Hypothalamus (tissue), 51 donors: ENCODE measurements around the gene ADAMTS9.

Experiments used
- DNase-seq, 51 donors: peaks; one replicate each; lab custom pipeline; 2025; lab: John Stamatoyannopoulos, UW

ADAMTS9 gene

GRCh38 chr3:64588380-64588779, 99.4 kb downstream of the ADAMTS9 start:
- no peak for DNase-seq

DNA sequence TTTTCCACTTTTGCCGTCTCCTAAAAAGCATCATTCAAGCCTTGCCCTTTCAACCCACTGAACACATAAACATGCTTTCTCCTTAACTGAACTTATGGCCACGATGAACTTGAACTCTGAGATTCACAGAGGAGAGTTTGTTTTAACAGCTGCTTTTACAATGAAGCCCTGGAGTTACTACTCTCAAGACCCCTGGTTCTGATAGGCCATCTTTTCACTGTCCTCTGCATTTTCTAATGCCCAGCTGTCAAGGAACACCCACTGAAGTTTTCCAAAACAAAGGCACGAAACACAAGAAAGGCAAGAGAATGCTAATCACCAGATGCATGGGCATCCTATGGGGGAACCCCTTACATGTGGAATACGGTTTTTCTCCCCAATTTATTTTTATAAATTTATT, 100.8 kb downstream of the ADAMTS9 start:
- DNase-seq, result no peak

- DNase-seq, result no peak
These were observed 103.6 kb downstream of the ADAMTS9 start for GRCh38 chr3:64584179-64584578.

- DNase-seq, result no peak
These were observed 109.0 kb downstream of the ADAMTS9 start for GRCh38 chr3:64578797-64579196.

DNA sequence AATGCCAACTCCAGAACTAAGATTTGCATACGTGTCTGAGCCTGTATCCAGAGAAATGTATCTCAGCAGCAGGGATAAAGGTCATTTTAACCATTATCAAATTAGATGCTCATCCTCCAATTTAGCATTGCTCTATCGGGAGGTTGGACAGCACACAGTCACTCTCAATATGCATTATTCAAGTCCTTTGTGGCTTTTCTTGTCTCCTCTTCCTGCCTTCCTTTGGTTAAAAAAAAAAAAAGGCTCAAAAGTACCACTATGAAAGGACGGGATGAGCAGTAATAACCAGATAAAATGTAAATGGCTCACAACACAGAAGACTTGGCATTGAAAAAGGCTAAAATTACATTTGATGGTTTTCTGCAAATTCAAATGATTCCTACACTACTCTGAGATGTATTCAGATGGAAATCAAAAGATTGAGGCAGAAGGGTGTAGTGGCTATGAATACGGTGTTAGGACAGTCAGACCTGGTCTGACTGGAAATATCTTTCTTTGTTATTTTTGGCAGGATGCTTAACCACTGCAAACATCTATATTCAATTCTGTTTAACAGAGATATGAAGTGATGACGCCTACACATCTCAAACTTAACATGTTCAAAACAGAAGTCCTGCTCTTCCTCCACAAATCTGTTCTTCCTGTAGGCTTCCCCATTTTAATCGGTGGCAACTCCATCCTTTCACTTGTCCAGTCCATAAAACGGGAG, 109.6 kb downstream of the ADAMTS9 start:
- DNase-seq, result no peak

- DNase-seq, result no peak
These were observed 111.5 kb downstream of the ADAMTS9 start for GRCh38 chr3:64576211-64576775.

DNA sequence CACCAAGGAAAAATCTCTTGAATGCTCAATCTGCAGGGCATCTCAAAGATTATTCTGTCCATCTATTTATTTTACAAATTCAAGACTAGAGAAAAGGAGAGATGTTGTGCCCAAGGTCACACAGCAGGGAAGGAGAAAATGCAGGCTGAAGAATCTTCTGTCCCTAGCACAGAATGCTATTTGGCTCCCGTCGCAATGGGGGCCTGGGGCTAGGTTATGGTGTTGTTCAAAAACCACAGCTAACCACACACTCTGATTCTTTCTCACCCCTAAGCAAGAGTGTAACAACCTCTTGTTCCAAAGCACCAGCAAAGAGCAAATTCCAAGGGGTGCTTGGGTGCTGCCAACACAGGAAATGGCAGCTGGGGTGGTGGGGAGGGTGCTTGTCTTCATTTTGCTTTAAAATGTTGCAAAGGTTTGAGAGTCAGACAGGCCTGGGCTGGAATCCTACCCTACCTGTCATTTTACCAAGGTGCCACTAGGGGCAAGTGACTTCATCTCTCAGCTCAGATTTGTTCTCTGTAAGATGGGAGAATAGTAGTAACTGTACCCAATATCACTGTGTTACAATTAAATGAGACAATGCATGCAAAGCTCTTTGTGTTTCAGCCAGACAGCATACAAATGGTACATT, 112.5 kb downstream of the ADAMTS9 start:
- DNase-seq, result no peak

- no peak for DNase-seq
These were observed 113.6 kb downstream of the ADAMTS9 start for GRCh38 chr3:64574194-64574593.

DNA sequence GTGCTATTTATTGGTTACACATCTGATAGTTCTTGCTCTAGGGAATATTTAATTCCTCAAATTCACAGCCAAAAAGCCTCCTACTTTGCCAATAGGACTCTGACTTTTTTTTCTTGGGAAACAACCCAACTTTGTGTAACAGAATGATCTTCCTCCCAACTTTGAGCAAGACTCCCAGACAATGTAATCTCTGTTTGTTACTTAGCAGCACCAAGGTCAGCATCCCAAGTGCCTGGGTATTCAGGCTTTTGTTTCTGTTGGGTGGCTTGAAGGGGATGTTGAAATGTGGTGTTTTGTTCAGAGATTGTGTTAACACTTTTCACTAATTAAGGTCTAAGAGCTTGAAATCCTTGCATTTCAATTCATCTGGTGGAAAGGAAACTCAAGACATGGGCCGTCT, 115.8 kb downstream of the ADAMTS9 start:
- peak in 3 of 51 donors; percentile 2 to 11 (median 2) for DNase-seq

DNA sequence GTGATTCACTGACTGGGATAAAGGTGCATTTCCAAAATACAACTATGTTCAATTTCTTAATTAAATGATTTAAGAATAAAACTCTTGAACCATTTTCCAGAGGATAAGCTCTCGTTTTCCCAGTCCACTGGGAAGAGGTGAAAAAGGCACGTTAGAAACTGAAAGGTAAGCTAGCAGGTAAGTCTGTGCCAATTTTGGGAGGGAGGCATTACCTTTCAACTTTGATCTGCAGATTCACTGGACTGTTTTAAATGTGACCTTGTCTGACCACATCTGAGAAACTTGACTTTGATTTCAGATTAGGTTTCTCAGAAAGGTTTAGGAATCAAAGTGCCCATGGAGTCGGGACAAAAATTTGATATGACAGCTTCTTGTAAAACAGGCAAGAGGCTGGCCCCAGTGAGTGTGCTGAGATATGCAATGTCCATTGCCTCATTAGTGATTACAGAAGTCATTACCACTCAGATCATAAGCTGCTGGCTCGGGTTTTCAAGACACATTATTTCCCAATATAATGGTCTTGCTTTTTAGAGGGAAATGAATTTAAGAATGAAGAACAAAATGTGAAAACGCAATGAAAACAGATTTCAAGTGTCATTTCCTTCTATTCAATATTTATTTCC, 118.8 kb downstream of the ADAMTS9 start:
- no peak for DNase-seq

- DNase-seq, result no peak
These were observed 120.9 kb downstream of the ADAMTS9 start for GRCh38 chr3:64566859-64567258.

DNA sequence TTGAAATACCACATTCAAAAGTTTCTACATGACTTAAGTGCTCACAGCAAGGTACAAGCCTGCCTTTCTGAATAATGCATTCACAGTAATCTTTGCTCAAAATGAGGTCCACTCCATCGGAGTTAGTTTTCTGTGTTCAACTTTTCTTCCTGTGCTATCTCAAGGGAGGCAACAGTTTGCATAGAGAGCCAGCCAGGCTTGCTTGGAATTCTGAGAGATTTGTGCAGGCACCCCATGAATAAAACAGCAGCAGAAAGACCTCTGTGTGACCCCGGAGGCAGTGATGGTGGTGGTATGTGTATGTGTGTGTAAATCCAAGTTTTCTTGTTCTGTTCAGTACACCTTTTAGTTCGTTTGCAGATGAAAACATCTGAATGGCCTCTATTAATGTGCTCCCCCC, 124.0 kb downstream of the ADAMTS9 start:
- no peak for DNase-seq

DNA sequence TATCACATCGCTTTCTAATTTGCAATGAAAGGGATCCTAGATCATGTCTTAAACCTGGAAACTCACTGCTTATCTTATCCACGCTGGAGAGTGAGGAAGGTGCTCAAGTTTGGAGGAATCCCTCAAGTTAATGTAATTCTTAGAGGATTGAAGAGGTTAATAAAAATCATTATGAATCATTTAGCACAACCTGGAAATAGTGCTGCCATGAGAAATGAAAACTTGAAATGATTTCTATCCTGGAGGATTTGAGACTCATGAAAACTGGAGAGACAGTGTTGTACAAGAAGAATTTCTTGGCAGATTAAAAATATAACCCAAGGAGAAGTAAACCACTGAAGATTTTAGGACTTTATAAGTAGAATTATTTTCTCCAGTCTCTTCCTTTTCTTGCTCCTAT, 125.9 kb downstream of the ADAMTS9 start:
- no peak for DNase-seq

DNA sequence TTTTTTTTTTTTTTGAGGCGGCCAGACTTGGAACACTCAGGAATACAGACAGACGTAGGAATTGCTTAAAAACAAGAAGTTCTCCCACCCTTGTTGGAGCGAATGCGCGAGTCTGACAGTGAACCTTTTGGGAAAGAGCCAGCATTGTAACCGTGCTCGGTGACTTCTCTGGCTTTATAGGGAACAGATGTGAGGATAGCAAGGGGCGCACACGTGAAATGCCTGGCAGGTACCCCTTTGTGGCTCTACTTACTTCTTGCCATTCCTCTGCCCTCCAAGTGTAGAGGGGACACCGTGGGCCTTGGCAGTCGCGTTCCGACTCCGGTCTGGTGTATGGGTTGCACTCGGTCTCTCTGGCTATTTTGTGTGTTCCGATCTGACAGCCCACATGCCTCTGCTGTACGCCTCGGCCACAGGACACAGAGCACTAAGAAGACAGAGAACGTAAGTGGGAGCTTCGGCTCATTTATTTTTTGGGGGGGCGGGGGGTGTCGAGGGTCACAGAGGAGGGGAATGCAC, 126.4 kb downstream of the ADAMTS9 start:
- DNase-seq, result no peak

DNA sequence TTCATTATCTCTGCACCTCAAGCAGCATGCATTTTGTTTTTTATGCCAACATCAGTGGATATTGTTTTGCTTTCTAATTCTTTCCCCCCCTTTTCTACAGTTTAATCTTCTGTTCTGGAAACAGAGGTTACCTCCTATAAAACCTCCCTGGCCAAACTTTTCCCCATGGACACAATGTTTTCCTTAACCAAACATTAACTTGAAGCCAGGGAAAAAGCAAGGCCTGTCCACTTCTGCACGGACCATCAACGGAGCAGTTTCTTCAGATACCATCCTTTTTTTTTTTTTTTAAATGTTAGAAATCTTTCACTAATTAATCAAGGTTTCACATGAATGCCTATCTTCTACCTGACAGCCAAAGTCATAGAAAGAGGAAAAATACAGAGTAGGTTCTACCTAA, 127.0 kb downstream of the ADAMTS9 start:
- DNase-seq, result no peak

- DNase-seq, result no peak
These were observed 128.2 kb downstream of the ADAMTS9 start for GRCh38 chr3:64559588-64559987.

DNA sequence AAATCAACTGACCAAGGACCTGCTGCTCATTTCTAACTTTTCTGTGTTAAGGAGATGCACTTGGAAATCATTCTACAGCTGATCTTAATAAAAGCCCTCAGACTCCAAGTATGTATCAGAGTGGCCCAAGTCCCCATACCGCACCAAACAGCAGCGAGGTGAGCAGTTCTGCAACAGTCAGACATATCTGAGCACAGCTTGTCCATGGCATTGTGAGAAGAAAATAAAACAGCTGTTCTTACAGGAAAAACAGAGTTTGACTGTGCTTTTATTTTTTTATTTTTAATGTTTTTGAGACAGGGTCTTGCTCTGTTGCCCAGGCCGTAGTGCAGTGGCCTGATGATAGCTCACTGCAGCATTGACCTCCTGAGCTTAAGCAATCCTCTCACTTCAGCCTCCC, 131.8 kb downstream of the ADAMTS9 start:
- no peak for DNase-seq

DNA sequence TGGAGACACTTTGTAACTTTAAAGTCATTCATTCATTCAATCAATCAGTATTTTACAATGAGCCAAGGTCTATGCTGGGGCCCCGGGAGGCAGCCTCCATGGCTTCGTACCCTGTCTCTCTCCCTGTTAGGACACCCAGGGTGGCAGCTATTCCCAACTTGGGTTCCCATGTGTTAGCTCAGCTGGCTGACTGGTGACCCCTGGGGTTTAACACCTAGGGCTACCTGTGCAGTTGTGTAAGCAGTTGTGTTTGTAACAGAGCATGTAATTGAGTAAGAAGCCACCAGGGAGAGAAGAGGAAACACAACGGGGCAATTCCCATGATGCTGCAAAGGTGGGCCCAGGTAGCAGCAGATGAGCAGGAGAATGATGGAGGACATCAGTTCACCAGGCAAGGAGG, 132.4 kb downstream of the ADAMTS9 start:
- no peak for DNase-seq

DNA sequence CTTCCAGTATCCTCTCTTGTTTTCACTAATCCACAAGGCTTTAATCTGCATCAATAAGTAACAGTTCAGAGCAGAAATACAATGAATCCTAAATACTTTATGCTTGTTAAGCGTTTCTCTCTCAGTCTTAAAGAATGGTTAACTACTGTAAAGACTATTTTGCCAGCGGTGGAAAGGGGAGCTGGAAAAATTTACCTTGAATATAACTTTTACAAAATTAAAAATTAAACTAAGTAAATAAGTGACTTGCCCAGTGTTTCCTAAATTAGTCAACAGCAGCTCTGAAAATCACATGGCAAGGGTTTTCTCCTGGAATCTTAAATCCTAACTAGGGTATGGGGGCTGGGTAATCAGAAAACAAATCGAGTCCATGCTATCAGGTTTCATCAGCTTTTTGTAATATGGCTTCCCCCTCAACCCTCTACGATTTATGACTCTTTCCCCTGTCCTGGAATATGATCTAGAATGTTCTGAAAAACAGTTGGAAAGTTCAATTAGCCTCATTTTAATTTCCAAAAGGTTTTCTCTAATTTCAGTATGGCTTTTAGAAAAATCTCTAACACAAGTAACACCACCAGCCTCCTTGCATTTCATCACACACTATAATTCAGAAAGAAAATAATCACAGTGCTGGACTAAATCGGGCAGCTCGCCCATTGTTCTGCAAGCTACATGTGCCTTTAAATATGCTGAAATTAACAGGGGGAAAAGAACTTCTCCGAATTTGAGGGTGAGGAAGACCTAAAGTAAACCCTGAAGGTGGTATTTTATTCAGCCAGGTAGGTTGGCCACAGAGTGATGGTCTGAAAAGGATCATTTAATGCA, 133.5 kb downstream of the ADAMTS9 start:
- no peak for DNase-seq

DNA sequence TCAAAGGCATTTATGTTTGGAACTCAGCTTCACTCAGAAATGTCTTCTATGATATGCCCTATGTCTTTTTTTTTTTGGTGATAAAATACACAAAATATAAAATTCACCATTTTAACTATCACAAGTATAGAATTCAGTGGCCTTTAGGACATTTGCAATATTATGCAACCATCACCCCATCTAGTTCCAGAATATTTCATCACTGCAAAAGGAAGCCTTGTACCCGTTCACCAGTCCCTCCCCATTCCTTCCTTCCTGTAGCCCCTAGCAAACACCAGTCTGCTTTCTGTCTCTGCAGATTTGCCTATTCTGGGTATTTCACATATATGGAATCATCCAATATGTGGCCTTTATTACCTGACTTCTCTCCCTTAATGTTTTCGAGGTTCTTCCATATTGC, 134.8 kb downstream of the ADAMTS9 start:
- no peak for DNase-seq

DNA sequence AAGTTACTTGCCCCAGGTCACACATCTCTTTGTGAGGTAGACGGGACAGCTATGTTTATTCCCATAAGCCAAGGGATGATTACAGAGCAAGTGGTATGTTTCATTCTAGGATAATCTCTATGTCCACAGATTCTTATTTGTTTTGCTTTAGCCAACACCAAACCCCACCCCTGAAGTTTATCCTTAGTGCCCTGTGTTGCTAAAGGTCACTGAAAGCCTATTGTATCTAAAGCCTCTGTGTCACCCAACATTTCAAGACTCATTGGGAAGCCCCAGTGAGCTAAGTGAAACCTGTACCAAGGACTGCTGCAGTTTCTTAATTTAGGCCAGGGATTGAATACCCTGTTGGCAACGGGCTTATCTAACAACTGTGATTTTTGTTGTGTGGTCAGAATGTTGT, 135.6 kb downstream of the ADAMTS9 start:
- DNase-seq, result no peak
